ENCODE data around the gene COQ4.

GRCh38 chr9:128293091-128293490, 29.5 kb upstream of the COQ4 start:
- no peak for TF ChIP-seq CTCF (IDR thresholded peaks at IDR 0.05; ENCODE audit: low read length)
- no peak for TF ChIP-seq EZH2 (optimal IDR thresholded peaks at IDR 0.05; ENCODE audit: low read depth, low read length)
- TF ChIP-seq EZH2phosphoT487 (IDR thresholded peaks at IDR 0.05; ENCODE audit: low read length): no peak

Data from MM.1S (cell line).